WTC11 (cell line): ENCODE results near the gene MXD3. TPM values are rescaled to one million over a fixed set of nuclear protein-coding genes. Genes with fewer than 3 reads are reported as not detected.

Experiments
- ATAC-seq: fragments of 200-7000 bp; cut with Tn5 transposase; 2 replicates; pipeline ENCODE4 v1.10.0; 2021; ENCODE audit warnings: mild to moderate bottlenecking, moderate library complexity
- CTCF ChIA-PET: fragments of 300-600 bp; sonication (Branson Sonifier 250); formaldehyde crosslinking; loops from one replicate; lab custom pipeline; 2021; ENCODE audit warnings: antibody characterized with exemption; lab: Charles Lee
- POLR2A ChIA-PET: fragments of 350-600 bp; sonication (Branson Sonifier 250); formaldehyde crosslinking; loops from one replicate; lab custom pipeline; 2021; ENCODE audit warnings: antibody characterized with exemption; lab: Charles Lee
- DNase-seq: peaks from one replicate; pipeline ENCODE4 v3.0.0; 2021; ENCODE audit warnings: low spot score
- H3K27ac Mint-ChIP-seq: 2 replicates; pipeline ENCODE4 v1.8.0; 2021; ENCODE audit warnings: mixed read lengths
- H3K27me3 Mint-ChIP-seq: 2 replicates; pipeline ENCODE4 v1.8.0; 2021; ENCODE audit warnings: low read depth, mild to moderate bottlenecking, moderate library complexity, mixed read lengths
- H3K36me3 Mint-ChIP-seq: 2 replicates; pipeline ENCODE4 v1.8.0; 2021; ENCODE audit warnings: mixed read lengths
- H3K4me1 Mint-ChIP-seq: 2 replicates; pipeline ENCODE4 v1.8.0; 2022; ENCODE audit warnings: mixed read lengths
- H3K4me3 Mint-ChIP-seq: 2 replicates; pipeline ENCODE4 v1.8.0; 2021; ENCODE audit warnings: mild to moderate bottlenecking, moderate library complexity, mixed read lengths
- H3K9me3 Mint-ChIP-seq: 2 replicates; pipeline ENCODE4 v1.8.0; 2021; ENCODE audit warnings: mixed read lengths
- KAT7 ChIP-seq: sonication (generic); formaldehyde crosslinking; IDR thresholded peaks from 2 replicates; pipeline ENCODE4 v1.8.1; 2023; ENCODE audit warnings: missing genetic modification reagents, mild to moderate bottlenecking, borderline replicate concordance
- NFATC4 ChIP-seq: fragments of 250-450 bp; sonication (Bioruptor Pico); IDR thresholded peaks from 2 replicates; pipeline ENCODE4 v1.9.0; 2021; ENCODE audit warnings: mild to moderate bottlenecking
- ZNF121 ChIP-seq: sonication (generic); formaldehyde crosslinking; IDR thresholded peaks from 2 replicates; pipeline ENCODE4 v1.8.0; 2023; ENCODE audit warnings: missing genetic modification reagents
- ZNF232 ChIP-seq: sonication (generic); formaldehyde crosslinking; IDR thresholded peaks from 2 replicates; pipeline ENCODE4 v1.8.0; 2022; ENCODE audit warnings: mild to moderate bottlenecking, missing genetic modification reagents
- total RNA-seq: library from RNA; stranded (reverse); gene quantifications from 3 replicates; pipeline ENCODE4 v1.2.3, GENCODE V29; 2021
- TF ChIP-seq, protein P1 (sequence below): sonication (generic); formaldehyde crosslinking; IDR thresholded peaks from 2 replicates; pipeline ENCODE4 v1.8.1; 2022; ENCODE audit warnings: mild to moderate bottlenecking, missing genetic modification reagents, moderate library complexity, borderline replicate concordance
- TF ChIP-seq, protein P2 (sequence below): fragments of 250-450 bp; sonication (Bioruptor Pico); conservative IDR thresholded peaks from 2 replicates; pipeline ENCODE4 v1.9.0; 2021; ENCODE audit warnings: mild to moderate bottlenecking
- TF ChIP-seq, protein P3 (sequence below): sonication (generic); formaldehyde crosslinking; IDR thresholded peaks from 2 replicates; pipeline ENCODE4 v1.8.1; 2023; ENCODE audit warnings: mild to moderate bottlenecking, missing genetic modification reagents, moderate library complexity
- TF ChIP-seq, protein P4 (sequence below): sonication (generic); formaldehyde crosslinking; IDR thresholded peaks from 2 replicates; pipeline ENCODE4 v1.8.0; 2022; ENCODE audit warnings: missing genetic modification reagents
- TF ChIP-seq, protein P5 (sequence below): sonication (generic); formaldehyde crosslinking; IDR thresholded peaks from 2 replicates; pipeline ENCODE4 v1.8.1; 2022; ENCODE audit warnings: low read depth, mild to moderate bottlenecking, moderate library complexity, missing genetic modification reagents, borderline replicate concordance

Gene MXD3
- total RNA-seq, 1 experiment from 2014 or later: 25.7 TPM

DNA sequence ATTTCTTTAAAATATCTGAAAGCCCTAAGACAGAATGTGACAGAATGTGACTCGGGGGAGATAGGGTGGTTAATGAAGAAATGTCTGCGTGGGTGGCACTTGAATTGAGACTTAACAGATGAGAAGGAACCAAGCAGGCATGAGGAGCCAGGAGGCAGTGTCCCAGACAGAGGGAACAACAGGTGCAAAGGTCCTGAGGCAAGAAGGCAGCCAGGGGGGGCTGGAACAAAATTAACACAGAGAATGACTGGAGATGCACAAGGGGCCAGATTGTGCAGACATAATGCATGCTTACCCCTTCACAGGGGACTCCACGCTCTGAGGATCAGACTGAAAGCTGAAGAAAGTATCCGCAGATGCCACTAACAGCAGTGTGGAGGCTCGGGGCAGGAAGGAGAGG, 38.1 kb upstream of the MXD3 start (continued):
- TF ChIP-seq NFATC4 (CRISPR knock-in tag): no peak

DNA sequence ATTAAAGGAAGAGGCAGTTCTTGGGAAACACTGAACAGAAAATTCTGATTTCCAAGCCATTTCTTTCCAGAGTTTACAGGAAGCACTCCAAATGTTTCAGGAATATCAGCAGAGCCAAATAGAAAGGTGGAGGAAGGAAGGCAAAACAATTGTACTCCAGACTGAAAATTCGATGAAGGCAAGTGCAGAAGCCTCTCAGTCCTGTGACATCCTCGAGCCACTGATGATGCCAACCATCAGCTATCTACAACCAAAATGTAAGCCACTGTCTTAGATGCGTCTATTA, 37.6 kb upstream of the MXD3 start:
- Mint-ChIP-seq H3K27ac (0 out of 2 replicates have a peak overlapping the region, but pooled peaks have one; percentile 16), H3K36me3 (peaks cover 18% of the 10 kb centered on the region), H3K27me3 (peaks cover 7% of the 10 kb centered on the region), H3K4me3 (peak overlapping the region; percentile 98), H3K9me3 (no peaks in the 10 kb centered on the region), H3K4me1 (peaks cover 32% of the 10 kb centered on the region)
- TF ChIP-seq, protein P1, sequence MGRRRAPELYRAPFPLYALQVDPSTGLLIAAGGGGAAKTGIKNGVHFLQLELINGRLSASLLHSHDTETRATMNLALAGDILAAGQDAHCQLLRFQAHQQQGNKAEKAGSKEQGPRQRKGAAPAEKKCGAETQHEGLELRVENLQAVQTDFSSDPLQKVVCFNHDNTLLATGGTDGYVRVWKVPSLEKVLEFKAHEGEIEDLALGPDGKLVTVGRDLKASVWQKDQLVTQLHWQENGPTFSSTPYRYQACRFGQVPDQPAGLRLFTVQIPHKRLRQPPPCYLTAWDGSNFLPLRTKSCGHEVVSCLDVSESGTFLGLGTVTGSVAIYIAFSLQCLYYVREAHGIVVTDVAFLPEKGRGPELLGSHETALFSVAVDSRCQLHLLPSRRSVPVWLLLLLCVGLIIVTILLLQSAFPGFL (CRISPR knock-in tag): no peak
- TF ChIP-seq, protein P2, sequence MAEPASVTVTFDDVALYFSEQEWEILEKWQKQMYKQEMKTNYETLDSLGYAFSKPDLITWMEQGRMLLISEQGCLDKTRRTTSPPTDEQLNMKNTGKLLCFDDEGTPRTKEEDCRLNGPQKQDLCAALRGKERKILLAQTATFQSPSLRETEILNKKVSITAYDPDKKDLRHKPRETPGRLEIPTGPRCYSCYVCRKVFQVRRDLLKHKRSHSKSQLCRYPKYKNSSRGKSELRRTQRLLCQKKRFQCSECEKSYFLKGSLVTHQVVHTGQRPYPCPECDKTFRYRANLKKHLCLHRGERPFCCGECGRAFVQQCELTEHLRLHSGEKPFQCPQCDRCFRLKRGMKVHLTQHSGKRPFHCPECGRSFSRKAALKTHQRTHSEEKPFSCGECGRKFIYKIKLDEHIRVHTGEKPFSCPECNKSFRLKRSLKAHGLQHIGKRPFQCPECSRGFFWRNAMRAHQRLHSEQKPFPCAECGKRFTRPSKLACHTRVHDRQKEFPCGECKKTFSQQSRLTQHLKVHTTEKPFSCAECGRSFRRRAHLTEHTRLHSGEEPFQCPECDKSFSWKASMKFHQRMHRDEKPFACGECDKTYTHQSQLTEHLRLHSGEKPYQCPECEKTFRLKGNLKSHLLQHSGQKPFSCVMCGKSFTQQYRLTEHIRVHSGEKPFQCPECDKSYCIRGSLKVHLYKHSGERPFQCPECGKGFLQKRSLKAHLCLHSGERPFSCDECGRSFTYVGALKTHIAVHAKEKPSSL: no peak
- TF ChIP-seq, protein P3, sequence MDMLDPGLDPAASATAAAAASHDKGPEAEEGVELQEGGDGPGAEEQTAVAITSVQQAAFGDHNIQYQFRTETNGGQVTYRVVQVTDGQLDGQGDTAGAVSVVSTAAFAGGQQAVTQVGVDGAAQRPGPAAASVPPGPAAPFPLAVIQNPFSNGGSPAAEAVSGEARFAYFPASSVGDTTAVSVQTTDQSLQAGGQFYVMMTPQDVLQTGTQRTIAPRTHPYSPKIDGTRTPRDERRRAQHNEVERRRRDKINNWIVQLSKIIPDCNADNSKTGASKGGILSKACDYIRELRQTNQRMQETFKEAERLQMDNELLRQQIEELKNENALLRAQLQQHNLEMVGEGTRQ (CRISPR knock-in tag): no peak
- TF ChIP-seq, protein P4, sequence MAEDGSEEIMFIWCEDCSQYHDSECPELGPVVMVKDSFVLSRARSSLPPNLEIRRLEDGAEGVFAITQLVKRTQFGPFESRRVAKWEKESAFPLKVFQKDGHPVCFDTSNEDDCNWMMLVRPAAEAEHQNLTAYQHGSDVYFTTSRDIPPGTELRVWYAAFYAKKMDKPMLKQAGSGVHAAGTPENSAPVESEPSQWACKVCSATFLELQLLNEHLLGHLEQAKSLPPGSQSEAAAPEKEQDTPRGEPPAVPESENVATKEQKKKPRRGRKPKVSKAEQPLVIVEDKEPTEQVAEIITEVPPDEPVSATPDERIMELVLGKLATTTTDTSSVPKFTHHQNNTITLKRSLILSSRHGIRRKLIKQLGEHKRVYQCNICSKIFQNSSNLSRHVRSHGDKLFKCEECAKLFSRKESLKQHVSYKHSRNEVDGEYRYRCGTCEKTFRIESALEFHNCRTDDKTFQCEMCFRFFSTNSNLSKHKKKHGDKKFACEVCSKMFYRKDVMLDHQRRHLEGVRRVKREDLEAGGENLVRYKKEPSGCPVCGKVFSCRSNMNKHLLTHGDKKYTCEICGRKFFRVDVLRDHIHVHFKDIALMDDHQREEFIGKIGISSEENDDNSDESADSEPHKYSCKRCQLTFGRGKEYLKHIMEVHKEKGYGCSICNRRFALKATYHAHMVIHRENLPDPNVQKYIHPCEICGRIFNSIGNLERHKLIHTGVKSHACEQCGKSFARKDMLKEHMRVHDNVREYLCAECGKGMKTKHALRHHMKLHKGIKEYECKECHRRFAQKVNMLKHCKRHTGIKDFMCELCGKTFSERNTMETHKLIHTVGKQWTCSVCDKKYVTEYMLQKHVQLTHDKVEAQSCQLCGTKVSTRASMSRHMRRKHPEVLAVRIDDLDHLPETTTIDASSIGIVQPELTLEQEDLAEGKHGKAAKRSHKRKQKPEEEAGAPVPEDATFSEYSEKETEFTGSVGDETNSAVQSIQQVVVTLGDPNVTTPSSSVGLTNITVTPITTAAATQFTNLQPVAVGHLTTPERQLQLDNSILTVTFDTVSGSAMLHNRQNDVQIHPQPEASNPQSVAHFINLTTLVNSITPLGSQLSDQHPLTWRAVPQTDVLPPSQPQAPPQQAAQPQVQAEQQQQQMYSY (CRISPR knock-in tag): no peak
- TF ChIP-seq ZNF232 (no peak), KAT7 (CRISPR knock-in tag) (no peak)
- no peak for ATAC-seq
- POLR2A ChIA-PET: interaction anchor here (0.7 kb wide), 1 partner anchor 10 kb away, joined by 8 read pairs; no protein-coding TSS in a partner anchor
- CTCF ChIA-PET: interaction anchor here (0.7 to 1.7 kb wide), 4 partner anchors 11 to 37 kb away, joined by 3 to 4 read pairs (median 4); no protein-coding TSS in a partner anchor
- no peak for DNase-seq

DNA sequence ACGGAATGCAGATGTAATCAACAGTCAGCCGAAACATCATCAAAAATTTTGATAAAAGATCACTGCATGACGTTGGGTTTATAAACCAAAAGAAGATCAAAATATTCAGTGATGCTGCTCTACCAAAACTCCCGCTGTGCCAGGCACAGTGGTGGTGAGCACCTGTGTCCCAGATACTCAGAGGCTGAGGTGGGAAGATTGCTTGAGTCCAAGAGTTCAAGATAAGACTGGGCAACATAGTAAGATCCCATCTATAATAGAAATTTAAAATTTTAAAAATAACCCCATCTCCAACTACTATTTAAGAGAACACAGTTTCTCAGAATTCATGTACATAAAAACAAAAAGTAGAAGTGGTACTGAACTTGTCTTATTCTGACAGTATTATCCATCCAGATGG, 36.0 kb upstream of the MXD3 start:
- ATAC-seq: no peak
- Mint-ChIP-seq H3K4me3 (no peak overlapping the region), H3K27me3 (no peaks in the 10 kb centered on the region), H3K9me3 (no peaks in the 10 kb centered on the region), H3K4me1 (peaks cover 32% of the 10 kb centered on the region), H3K36me3 (peaks cover 23% of the 10 kb centered on the region), H3K27ac (no peak overlapping the region)
- ChIA-PET POLR2A (no interaction called here), CTCF (no interaction called here)
- DNase-seq: no peak
- TF ChIP-seq, protein P4 (CRISPR knock-in tag): no peak
- TF ChIP-seq, protein P5, sequence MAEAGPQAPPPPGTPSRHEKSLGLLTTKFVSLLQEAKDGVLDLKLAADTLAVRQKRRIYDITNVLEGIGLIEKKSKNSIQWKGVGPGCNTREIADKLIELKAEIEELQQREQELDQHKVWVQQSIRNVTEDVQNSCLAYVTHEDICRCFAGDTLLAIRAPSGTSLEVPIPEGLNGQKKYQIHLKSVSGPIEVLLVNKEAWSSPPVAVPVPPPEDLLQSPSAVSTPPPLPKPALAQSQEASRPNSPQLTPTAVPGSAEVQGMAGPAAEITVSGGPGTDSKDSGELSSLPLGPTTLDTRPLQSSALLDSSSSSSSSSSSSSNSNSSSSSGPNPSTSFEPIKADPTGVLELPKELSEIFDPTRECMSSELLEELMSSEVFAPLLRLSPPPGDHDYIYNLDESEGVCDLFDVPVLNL (CRISPR knock-in tag): no peak
- TF ChIP-seq ZNF121 (CRISPR knock-in tag): peak; percentile 75; the same call in 1 of the 2 replicates
